Thyroid gland (tissue), 4 donors: Measurements from ENCODE around the gene LCN12.

ENCODE experiments used
- POLR2A ChIP-seq, 2 donors: fragments of 450-650 bp; IDR thresholded peaks; one replicate each; pipeline ENCODE4 v1.6.1; 2017; ENCODE audit warnings: antibody characterized with exemption in 2 of 2, mild to moderate bottlenecking in 2 of 2, moderate library complexity in 1 of 2
- TF ChIP-seq, protein P1 (sequence below), 6 experiments: fragments of 200-600 bp in 3 of 6; fragments of 450-650 bp in 3 of 6; sonication (generic) in 3 of 6; IDR thresholded peaks; one replicate each; pipeline ENCODE4 v1.5.1; 2016 to 2019; ENCODE audit warnings: antibody characterized with exemption in 6 of 6, mild to moderate bottlenecking in 2 of 6, inconsistent platforms in 1 of 6, moderate library complexity in 1 of 6

DNA sequence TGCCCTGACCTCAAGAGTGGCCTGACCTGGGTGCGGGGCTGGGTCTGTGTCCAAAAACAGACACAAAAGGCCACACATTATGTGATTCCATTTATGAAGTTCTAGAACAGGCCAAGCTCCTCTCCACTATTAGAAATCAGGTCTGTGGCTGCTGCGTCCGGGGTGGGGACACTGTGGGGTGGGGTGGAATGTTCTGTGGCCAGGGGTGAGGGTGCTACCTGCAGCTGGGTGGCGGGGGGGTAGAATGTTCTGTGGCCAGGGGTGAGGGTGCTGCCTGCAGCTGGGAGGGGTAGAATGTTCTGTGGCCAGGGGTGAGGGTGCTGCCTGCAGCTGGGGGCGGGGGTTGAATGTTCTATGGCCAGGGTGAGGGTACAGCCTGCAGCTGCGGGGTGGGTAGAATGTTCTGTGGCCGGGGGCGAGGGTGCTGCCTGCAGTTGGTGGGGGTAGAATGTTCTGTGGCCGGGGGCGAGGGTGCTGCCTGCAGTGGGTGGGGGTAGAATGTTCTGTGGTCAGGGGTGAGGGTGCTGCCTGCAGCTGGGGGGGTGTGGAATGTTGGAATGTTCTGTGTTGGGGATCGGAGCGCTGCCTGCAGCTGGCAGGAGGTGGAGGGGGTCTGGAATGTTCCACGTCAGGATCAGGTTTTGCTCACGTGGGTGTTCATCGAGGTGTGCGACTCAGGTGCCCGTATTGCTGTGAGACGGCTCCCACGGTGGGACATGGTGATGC, 8.3 kb downstream of the LCN12 start:
- TF ChIP-seq, protein P1, sequence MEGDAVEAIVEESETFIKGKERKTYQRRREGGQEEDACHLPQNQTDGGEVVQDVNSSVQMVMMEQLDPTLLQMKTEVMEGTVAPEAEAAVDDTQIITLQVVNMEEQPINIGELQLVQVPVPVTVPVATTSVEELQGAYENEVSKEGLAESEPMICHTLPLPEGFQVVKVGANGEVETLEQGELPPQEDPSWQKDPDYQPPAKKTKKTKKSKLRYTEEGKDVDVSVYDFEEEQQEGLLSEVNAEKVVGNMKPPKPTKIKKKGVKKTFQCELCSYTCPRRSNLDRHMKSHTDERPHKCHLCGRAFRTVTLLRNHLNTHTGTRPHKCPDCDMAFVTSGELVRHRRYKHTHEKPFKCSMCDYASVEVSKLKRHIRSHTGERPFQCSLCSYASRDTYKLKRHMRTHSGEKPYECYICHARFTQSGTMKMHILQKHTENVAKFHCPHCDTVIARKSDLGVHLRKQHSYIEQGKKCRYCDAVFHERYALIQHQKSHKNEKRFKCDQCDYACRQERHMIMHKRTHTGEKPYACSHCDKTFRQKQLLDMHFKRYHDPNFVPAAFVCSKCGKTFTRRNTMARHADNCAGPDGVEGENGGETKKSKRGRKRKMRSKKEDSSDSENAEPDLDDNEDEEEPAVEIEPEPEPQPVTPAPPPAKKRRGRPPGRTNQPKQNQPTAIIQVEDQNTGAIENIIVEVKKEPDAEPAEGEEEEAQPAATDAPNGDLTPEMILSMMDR (IDR thresholded peaks at IDR 0.05): no peak
- TF ChIP-seq POLR2A (IDR thresholded peaks at IDR 0.05): no peak
